CD4-positive, alpha-beta T cell treated with Interleukin-4 for 4 hours (primary cell): Measurements from ENCODE around the gene CEBPB.
"Not testable (repeated sequence)": the region's sequence is repeated elsewhere in the genome, so short reads cannot be mapped to it uniquely, and the experiment has no call there.

Experiments
- DNase-seq: peaks from one replicate; pipeline ENCODE4 v3.0.0-alpha.2; 2020

CEBPB gene

DNA sequence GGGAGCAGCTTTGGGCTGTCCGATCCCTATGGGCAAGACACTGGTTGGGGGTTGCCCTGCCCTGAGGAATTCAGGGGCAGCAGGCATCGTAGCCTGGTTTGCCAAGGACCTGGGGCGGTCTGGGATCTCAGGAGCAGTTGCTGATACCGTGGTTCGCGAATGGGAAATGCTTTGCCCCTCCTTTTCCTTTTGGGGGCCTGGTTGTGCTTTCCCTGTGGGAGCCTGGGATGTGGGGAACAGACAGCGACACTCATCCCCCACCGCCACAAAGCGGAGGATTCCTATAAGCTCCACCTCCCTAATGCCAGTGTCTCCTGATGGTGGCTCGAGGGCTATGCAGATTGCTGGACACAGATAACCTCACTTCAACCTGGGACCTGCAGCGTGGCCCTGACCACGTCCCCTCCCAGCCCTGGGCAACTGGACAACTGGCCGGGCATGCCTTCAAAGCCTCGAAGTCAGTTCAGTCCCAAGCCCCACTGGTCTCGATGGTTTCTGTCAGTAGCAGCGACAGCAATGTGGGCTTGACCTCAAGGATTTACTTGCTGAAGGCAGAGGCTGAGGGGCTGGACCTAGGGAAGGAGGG is 3.3 kb downstream of the CEBPB start:
- no peak for DNase-seq

DNA sequence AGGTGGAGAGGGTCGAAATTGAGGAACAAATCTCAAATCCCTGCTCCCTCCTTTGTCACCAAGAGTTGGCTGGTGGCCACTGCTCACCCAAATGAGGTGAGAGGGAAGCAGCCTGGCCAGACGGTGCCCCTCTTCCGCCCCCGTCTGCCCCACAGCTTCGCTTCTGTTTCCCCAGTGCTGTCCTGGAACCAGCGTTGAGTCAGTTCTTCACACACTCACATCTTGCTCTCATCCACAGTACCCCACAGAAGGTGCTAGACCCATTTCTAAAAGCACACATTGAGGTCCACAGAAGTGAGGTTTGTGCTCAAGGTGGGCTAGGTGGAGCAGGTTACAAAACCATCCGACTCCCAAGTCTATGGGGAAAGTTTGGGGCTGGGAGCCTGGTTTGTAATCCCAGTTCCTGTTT is 3.8 kb downstream of the CEBPB start:
- no peak for DNase-seq

DNA sequence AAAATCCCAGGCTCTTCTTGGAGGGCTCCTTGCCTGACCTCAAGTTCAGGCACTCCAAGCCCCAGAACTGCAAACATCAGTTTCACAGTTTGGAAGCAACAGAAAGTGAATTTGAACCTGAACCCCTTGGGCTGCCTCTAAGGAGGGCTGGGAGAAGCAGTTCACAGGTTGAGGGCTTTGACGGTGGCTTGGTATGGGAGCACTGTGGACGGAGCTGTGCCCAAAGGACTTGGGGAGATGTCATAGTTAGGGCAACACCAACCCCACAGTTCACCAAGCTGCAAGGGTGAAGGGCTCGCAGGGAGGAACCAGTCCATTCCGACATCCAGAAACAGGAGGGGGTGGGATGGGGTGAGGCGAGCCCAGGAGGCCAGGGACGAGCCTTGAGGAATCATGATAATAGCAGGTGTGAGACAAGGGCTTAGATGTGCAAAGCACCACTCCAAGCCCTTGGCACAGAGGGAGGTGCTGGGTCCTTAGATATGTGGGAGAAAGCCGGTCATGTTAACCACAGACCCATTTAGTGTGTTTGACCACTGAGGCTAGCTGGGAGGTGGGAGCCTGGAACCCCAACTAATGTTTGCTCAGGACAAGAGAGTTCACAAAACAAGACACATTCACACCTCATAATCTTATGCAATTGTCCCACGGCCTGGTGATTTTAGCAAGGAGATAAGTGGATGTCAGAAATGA is 4.3 kb downstream of the CEBPB start:
- DNase-seq, result no peak

DNA sequence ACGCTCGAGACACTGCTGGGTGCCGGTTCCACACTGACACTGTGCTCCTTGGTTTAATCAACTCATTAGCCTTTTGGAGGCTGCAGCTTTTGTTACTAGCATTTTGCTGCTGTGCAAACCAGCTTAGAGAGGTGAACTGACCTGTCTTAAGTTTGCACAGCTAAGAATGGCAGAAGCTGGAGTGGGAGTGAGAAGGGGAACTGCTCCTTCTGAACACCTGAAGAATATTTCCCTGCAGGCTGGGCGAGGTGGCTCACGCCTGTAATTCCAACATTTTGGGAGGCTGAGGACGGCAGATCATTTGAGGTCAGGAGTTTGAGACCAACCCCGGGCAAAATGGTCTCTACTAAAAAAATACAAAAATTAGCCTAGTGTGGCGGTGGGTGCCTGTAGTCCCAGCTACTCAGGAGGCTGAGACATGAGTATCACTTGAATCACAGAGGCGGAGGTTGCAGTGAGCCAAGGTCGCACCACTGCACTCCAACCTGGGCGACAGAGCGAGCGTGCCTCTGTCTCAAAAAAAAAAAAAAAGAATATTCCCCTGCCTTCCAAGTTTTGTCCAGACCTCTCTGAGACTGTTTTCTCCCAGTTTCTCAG is 5.0 kb downstream of the CEBPB start:
- no peak for DNase-seq

DNA sequence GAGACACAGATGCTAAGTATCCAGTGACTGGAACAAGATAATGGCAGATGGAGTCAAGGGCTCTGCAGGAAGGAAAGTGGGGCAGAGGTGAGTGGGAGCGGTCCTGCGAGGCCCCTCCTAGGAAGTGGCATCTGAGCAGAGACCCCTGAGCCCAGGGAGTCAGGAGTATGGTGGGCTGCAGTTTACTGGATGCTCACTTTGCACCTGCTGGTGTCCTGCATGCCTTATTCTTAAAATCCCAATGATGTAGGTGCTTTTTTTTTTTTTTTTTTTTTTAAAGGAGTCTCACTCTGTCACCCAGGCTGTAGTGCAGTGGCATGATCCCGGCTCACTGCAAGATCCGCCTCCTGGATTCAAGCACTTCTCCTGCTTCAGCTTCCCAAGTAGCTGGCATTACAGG is 5.6 kb downstream of the CEBPB start:
- DNase-seq, result no peak

DNA sequence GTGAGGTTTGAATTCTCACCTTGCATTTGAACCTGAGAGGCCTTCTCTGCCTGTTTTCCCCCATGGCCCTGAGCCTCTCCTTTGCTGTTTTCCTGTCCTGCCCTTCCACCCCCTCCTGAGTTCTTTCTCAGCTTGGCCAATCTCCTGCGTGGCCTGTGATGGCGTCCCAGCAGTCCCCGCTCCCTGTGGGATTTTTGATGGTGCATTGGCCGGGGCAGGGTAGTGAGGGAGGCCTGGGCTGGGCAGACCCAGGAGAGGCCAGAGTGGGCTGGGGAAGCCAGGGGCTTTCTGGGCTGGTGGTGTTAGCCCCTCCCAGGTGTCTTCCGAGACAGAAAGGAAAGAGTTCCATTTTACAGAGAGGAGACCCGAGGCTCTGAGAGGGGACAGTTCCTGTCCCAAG is 6.3 kb downstream of the CEBPB start:
- no peak for DNase-seq

DNA sequence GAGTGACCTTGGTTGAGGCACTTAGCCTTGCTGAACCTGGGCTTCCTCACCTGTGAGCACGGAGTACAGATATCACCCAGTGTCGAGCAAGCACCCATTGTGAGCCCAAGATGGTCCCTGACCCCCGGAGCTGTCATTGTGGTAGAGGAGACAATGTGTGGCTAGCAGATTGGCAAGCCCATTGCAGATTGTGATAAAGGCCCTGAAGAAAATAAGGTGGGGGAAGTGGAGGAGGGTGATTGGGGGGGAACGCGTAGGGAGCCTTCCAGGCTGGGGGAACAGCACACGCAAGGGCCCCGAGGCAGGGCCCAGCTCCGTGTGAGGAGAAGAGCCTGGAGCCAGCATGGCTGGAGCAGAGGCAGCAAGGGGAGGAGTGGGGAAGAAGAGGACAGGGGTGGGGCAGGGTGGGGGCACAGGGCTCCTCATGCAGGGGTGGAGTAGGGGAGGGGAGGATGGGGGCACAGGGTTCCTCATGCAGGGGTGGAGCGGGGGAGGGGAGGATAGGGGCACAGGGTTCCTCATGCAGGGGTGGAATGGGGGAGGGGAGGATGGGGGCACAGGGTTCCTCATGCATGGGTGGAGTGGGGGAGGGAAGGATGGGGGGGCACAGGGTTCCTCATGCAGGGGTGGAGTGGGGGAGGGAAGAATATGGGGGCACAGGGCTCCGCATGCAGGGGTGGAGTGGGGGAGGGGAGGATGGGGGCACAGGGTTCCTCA is 7.0 kb downstream of the CEBPB start:
- DNase-seq, result no peak

DNA sequence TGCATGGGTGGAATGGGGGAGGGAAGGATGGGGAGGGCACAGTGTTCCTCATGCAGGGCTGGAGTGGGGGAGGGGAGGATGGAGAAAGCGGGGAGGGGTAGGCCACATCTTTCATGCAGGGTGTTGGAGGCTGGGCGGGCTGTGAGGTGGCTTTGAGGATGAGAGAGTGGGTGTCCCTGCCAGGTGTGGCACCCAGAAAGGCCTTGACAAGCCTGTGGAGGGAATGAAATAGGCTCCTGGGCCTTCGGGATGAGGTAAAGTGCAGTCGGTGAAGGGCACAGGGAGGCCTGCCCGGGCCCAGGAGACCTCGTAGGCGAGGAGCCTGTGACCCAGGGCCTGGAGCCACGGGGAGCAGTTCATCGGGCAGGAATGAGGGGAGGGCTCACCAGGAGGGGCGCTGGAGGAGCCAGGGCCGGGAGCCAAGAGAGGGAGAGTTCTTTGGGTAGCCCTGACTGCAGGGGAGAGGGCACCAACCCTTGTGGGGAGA is 7.6 kb downstream of the CEBPB start:
- no peak for DNase-seq

DNA sequence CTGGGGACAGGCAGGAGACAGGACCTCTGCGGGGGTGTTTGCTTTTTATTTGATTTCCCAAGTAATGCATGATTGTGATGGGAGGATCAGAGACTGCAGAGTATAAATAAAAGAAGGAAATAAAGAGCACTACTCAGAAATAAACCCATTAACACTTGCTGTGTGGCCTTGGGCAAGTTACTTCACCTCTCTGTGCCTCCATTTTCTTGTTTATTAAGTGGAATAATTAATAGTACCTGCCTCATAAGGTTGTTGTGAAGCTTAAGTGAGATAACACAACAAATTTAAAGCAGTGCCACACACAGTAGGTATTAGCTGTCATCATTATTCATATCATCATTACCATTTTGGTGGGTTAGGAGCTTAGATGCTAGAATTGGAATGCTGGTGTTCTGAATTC is 8.1 kb downstream of the CEBPB start:
- no peak for DNase-seq

DNA sequence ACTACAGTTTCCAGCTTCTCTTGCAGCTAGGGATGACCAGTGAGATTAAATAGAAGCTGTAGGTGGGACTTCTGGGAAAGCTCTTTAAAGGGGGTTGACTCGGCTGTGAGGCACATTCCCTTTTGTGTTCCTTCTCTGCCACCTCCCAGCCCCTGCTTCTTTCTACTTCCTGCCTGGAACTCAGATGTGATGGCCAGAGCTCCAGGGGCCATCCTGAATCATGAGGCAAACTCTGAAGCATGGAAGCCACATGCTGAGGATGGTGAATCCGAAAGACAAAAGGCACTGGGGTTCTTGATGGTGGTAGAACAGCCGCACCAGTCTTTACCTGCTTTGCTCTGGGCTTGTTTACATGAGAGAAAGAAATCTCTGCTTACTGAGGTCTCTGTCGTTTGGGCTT is 9.1 kb downstream of the CEBPB start:
- no peak for DNase-seq

DNA sequence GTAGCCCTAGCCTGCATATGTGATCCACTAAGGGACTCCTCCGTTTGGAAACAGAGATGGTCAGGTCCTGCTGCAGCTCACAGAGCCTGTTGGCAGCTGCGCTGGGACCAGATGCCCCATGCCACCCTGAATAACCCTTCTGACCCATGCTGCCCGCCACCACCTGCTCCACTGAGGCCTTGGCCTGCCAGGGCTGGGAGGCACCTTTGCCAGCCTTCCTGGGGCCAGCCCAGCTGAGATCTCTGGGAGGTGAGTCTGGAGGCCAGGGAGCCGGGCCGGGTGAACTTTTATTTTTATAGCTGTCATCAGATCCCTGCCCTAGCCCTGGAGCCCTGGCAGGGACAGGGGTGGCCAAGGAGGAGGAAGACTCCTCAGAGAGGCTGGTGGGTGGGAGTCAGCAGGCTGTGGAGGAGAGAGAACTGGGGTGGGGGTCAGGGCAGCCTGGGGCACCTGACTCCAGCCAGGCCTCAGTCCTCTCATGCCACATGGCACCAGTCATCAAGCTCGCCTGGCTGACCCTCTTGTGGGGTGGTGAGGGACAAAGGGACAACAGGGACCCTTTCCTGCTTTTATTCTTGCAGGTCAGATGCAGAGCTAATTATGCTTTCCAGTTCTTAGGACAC is 10.0 kb downstream of the CEBPB start:
- DNase-seq, result no peak

DNA sequence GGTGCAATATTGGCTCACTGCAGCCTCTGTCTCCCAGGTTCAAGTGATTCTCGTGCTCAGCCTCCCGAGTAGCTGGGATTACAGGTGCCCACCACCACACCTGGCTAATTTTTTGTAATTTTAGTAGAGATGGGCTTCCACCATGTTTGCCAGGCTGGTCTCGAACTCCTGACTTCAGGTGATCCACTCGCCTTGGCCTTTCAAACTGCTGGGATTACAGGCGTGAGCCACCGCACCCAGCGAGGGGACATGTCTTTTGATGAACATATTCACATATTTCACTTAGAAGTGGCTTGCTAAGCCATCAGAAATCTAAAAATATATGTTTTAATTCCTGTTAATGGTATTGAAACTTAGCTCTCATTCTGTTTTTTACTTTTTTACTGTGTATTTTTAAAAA is 11.1 kb downstream of the CEBPB start:
- not testable (repeated sequence) for DNase-seq

DNA sequence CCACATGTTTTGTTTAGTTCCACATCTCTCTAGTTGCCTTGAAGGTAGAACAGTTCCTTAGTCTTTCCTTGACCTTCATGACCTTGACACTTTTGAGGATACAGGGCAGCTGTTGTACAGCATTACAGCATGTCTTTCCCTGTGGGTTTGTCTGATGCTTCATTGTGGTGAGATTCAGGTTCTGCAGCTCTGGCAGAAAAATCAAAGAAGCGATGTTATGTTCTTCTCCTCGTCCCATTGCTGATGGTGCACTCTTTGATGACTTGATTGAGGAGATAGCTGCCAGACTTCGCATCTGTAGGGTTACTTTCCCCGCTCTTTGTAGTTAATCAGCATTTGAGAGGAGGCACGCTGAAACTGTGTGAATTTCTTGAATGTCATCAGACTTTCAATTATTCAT is 12.0 kb downstream of the CEBPB start:
- no peak for DNase-seq

DNA sequence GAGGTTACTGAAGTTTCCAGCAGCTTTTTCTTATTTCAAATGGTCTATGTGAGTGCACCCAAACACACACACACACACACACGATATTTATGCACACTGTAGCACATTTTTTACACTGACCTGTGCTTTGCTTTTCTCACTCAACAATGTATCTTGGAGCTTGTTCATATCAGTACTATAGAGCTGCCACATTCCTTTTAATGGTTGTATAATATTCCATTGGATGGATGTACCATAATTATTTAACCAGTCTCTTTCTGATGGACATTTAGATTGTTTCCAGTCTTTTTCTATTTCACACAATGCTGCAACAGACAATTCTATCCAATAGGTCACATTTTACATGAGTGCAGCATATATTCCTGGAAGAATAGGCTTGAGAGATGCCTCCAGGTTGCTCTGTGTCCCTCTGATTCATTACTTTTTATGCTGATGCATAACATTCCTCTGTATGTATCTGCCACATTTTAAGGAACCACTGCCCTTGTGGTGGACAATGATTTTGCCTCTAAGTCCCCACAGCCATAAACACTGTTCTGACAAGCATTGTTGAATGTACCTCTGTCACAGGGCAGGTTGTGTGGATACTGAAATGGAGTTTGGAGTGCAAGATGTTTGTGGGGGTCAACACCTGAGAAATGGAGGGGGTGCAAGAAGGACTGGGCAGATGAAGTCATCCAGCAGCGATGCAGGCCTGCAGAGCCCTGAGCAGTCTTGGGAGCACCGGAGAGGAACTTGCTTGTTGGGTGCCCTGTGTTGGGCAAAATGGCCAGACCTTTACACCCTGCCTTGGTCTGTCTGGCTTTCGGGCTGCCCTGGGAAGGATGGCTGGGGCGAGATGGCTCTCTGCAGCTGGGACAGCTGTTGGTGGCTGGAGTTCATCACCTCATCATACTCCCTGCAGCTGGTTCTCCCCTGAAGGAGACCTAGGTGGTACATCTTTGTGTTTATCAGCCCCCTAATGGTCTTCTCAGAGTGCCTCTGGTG is 13.6 kb downstream of the CEBPB start:
- DNase-seq, result no peak

DNA sequence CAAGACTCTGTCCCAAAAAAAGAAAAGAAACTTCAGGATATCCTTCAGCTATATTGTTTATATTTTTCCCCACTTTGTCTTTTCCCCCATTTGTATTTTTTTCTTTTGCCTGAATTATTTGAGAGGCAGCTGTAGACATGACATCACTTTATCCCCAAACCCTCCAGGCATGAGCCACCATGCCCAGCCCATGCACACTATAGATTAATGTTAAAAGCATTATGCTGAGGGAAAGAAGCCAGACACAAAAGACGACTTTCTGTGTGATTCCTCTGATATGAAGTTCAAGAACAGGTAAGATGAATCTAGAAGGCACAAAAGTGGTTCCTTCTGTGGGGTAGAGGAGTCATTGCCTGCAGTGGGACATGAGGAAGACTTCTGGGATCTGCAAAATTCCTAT is 16.4 kb downstream of the CEBPB start:
- DNase-seq, result no peak

DNA sequence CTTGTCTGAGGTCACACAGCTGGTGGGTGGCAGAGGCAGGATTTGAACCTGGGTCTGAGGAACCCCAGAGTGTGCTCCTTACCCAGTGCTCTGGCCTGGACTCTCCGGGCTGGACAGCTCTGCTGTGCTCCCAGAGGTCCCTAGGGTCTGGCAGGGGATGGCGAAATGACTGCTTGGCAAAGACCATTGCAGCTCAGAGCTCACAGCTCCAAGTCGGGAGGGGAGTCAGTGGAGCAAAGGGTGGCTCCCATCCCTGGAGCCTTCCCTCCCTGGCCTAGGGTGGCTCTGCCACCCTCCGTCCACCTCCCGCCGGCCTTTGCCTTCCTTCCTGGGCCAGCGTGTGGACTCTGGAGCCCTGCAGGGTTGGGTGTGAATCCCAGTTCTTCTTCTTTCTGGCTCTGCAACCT is 17.5 kb downstream of the CEBPB start:
- no peak for DNase-seq

DNA sequence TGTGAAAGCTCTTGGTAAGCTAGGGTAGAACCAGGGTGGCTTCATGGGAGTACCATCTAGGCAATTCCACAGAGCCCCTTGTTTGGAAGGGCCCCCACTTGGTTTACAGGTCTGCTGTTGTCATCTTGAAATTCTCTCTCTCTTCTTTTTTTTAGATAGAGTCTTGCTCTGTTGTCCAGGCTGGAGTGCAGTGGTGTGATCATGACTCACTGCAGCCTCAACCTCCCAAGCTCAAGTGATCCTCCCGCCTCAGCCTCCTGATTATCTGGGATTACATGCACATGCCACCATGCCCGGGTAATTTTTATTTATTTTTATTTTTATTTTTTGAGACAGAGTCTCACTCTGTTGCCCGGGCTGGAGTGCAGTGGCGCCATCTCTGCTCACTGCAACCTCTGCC is 18.2 kb downstream of the CEBPB start:
- DNase-seq, result not testable (repeated sequence)

DNA sequence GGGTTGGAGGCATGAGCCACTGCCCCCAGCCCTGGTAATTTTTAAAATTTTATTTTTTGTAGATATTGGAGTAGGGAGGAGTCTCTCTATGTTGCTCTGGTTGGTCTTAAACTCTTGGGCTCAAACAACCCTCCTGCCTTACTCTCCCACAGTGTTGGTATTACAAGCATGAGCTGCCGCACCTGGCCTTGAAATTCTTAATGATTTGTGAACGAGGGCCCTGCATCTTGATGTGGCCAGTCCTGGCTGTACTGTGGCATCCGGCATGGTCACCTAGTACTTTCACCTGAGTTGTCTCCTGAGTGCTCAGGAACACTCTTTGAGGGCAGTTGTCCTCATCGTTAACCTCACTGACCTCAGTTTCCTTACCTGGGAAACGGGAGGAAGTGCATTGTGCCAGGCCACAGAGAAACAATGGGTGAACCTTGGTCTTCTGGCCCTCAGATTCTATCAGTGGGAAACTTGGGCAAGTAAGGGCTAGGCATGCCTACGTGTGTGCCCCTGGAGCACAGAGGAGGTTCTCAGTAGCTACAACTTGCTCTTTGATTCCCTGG is 19.5 kb downstream of the CEBPB start:
- DNase-seq, result no peak

DNA sequence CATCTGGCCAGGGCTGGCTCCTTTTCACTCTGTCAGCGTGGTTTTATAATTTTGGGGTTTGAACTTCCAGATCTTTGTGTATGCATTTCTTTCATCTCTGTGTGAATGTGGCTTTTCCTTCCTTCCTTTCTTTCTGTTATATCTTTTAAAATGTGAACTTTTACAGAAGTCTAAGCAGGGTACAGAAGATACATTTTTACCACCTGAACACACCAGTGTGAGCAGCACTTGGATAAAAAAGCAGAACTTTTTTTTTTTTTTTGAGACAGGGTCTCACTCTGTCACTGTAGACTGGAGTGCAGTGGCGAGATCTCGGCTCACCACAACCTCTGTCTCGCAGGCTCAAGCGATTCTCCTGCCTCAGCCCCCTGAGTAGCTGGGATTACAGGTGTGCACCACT is 20.5 kb downstream of the CEBPB start:
- DNase-seq, result no peak

DNA sequence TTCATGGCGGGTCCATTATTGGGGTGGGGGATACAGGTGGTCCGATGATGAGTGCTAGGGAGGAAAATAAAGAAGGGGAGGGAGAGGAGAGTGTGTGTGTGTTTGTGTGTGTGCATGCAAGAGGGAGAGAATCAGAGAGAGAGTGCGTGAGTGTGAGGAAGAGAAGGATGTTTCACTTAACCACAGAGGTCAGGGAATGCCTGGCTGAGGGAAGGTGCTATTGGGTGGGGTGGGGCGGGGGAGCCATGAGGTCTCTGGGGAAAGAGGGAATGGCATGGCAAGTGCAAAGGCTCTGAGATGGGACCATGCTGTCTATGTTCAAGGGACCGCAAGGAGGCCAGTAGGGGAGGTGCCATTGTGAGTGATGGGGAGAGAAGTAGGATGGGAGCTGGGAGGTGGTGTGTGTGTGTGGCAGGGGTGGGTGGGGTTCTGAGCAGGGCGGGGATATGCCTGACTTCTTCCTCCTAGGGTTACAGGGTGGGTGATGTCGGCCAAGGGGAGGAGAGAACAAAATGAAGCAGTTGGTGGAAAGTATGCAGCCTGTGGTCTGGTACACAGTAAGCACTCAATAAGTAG is 23.0 kb downstream of the CEBPB start:
- DNase-seq, result no peak

DNA sequence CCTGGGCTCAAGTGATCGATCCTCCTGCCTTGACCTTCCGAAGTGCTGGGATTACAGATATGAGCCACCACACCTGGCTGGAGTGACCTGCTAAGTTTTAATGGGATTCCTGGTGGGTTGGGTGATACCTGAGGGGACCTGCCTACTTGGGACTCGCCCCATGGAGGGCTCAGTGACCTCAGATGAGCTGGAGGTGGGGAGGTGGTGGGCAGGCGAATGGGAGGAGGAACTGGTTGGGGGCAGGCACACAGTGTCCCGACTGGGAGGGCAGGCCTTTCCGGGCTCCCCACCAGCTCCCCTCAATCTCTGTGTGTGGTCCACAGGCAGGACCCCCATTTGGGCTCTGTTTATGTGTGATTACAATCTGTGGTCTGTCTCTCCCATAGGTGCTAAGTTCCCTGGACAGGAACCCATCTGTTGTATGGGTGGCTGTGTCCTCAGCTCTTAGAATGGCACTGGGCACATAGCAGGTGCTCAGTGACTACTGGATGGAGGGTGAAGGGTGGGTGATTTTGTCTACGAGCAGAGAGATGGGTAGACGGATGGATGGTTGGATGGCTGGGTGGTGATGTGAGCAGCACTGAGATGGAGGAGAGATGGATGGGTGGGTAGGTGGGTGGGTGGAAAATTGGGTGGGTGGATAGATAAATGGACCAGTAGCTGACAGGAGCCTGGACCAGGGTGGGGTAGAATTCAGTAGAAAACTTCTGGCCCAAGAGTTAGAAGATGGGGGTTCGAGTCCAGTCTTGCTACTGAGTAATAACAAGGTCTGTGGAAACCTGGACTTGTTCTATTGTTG is 23.8 kb downstream of the CEBPB start:
- DNase-seq, result no peak
